ENCODE results near the gene CDC27.
"Not testable (repeated sequence)": the region's sequence is repeated elsewhere in the genome, so short reads cannot be mapped to it uniquely, and the experiment has no call there.

CDC27 gene

DNA sequence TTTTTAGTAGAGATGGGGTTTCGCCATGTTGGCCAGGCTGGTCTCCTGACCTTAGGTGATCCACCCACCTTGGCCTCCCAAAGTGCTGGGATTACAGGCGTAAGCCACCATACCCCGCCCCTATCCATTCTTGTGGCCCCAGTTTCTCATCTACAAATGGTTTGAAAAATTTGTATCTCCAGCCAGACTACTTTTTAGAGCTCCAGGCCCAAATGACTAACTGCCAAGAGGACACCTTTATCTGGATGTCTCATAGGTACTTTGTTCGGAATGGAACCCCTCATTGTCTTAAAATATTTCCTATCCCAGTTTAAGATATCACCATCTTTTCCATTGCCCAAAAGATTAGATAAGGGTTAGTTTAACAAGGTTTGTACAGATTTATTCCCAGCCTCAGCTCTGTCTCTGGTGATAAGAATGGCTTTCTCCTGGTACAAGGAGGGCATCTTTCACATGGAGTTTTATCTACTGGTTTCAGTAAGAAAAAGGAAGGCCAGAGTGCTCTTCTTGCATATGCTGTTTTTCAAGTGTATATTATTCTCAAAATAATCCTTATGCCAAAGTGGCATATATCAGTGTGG, 4.9 kb upstream of the CDC27 start:
- no peak for DNase-seq (ENCODE audit: low read depth in 2 of 2)

DNA sequence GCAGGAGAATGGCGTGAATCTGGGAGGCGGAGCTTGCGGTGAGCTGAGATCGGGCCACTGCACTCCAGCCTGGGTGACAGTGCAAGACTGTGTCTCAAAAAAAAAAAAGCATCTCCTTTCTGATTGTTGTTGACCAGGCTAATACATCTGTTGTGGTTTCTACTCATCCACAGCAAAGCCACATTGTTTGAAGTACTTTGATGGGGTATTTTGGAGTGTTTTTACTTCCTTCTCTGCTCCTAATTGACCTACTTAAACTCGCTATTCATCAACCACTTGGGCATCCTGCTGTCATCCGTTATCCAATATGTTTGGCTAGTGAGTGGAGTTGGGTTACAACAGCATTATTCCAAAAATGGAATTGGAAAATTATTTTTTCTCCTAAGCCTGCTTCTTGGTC, 3.5 kb upstream of the CDC27 start:
- DNase-seq (ENCODE audit: low read depth in 2 of 2): no peak

DNA sequence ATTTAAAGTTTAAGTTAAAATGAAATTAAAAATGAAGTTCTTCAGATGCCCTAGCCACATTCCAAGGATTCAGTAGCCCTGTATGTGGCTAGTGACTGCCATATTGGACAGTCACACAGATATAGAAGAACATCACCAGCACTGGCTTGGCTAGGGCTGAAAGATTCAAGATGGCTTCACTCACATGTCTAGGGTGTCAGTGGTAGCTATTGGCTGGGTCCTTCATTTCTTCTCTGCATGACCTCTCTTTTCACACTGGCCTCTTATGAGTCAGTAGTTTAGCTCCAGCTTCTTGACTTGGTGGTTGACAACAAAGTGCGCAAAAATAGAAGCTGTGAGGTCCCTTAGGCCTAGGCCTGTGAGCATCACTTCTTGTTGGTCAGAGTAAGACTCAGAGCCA, 1.7 kb upstream of the CDC27 start:
- no peak for DNase-seq (ENCODE audit: low read depth in 2 of 2)

DNA sequence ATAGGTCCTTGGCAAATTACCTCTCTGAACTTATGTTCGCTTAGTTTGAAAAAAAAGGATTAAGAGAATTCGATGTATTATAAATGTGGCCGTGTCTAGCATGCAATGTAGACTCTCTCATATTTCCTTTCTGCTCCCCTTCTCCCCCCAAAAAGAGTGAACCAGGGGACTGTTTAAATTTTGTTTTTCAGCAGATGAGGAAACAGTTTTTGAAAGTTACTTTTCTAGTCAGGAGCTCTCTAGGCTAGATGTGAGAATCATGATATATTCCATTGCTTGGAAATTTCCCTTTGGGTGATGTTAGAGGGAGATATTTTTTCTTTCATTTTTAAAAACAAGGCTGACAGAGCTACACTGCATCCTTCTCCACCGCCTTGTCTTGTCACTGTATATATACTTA, 1.1 kb upstream of the CDC27 start:
- no peak for DNase-seq (ENCODE audit: low read depth in 2 of 2)

DNA sequence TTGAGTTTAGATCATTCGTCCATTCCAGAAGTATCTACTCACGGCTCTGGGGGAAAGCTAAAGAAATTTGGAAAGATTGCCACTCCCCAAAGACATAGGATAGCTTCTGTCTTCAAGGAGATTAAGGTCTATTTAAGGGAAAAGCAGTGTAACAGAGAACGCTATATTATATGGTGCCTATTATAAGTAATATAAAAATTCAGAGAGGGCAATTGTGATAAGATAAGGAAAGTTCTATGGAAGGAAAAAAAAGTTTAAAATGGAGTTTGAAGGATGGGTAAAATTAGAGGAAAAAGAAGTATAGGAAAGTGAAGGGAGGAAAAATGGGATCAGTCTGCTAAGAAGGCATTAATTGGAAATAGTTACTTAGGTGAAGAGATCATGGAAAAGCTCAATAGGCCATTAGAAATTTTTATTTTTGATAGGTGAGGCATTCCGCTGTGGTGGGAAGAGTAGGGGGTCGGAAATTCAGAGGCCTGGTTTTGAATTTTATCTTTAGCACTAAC, 690 bp upstream of the CDC27 start:
- DNase-seq (ENCODE audit: low read depth in 2 of 2): no peak

DNA sequence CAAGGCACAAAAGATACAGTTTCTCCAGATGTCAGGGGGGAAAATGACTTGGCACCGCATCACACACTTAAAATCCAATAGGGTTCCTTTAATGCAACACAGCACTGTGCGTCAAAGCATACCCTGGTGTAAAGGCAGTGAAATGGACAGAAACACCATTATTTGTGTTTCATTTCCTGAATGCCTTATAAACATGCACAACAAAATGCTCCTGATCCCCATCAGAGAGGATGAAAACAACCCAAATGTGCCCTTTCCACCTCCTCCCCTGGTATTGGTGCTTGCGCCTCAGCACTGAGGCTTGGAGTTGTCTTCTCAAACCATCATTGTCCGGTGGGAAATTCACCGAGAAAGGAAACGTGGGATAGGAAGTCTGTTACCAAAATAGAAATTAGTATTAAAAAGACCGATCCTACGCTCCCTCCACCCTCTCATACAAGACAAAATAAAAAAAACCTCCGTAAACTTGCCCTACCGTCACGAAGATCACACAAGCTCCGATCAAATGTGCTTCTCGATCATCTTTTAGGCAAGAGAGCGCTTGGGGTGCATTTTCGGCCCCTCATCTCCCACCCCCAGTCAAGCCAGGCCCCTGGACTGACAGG, 722 bp downstream of the CDC27 start:
- no peak for DNase-seq (ENCODE audit: low read depth in 2 of 2)

DNA sequence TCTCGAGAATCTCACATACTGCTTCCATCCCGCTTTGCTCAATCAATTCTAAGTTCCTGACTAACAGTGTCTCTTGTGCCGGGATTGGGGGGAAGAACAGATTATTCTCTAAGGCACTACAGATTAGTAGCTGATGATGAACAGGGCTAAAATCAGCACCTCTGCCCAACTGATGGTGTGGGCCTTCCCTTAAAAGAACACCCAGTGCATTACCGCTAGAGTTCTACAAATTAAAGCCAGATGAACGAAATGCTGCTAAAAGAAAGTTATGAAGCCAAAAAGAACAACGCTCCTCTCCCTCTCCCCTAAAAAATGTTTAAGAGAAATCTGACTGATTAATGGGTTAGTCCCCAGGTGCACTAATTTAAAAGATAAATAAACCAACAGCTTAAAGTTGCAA, 4.4 kb downstream of the CDC27 start:
- no peak for DNase-seq (ENCODE audit: low read depth in 2 of 2)

DNA sequence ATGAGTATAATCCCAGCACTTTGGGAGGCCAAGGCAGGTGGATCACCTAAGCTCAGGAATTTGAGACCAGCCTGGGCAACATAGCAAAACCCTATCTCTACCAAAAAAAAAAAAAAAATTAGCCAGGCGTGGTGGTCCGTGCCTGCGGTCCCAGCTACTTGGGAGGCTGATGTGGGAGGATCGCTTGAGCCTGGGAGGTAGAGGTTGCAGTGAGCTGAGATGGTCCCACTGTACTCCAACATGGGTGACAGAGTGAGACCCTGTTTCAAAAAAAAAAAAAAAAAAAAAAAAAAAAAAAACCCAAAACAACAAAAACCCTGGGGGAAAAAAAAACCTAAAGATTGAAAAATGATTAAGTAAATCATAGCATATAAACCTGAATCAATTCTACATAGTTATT, 8.1 kb downstream of the CDC27 start:
- DNase-seq (ENCODE audit: low read depth in 2 of 2): not testable (repeated sequence)

DNA sequence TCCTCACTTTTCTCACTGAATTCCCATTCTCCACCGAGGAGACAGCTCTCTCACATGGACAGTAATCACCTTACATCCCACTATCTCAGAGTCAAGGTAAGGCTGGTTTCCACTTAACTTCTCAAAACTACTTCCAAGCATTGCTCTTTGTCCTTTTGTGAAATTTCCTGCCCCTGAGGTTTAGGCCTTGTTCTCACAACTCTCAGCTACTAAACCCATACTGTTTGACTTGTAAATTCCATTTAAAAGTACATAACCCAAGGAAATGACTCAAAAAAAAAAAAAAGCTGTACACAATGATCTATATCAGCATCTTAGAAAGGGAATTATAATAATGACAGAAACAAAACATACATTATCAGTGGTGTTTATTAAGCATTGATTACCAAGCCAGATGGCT, 8.8 kb downstream of the CDC27 start:
- DNase-seq (ENCODE audit: low read depth in 2 of 2): no peak

DNA sequence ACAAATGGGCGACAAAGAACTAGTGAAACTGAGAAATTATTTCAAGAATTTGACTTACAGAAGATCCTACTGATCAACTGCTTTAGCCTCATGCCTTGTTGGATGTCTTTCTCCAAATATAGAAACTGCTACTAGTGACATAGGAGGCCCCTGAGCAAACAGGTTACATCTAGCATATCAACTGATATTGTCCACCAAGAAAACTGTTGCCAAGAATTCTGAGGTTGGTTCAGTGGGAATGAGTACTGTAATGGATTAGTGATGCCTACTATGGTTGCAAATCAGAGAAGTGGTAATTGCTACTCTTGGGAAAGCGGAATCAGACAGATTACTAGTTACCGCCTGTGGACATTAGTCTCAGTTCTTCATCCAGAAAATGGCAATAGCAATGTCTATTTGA, 10.0 kb downstream of the CDC27 start:
- no peak for DNase-seq (ENCODE audit: low read depth in 2 of 2)

DNA sequence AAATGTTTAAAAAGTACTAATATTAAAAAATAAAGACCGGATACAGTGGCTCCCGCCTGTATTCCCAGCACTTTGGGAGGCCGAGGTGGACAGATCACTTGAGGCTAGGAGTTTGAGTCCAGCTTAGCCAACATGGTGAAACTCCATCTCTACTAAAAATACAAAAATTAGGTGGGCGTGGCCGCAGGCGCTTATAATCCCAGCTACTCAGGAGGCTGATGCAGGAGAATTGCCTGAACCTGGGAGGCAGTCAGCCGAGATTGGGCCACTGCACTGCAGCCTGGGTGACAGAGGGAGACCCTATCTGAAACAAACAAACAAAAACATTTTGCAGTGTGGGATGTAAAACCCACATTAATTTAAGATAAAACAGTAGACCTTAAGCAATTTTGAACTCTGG, 11.8 kb downstream of the CDC27 start:
- no peak for DNase-seq (ENCODE audit: low read depth in 2 of 2)

DNA sequence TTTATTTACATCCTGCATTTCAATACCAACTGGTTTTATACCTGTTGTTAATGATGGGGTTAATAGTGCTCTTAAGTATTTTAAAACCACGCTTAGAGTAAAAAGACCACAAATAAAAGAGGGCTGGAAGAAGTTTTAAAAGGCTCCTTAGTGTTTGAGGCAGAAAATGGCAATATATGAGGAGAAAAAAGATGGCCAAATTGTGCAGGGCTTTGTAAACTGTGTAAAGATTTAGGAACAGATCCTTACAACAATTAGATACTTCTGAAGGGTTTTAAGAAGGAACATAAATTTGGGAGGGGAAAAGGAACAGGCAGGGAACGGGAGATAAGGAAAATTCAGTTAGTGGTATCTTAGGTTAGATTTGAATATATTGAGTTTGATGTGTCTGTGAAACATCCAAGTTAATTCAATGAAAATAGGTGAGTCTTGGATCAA, 12.7 kb downstream of the CDC27 start:
- no peak for DNase-seq (ENCODE audit: low read depth in 2 of 2)

DNA sequence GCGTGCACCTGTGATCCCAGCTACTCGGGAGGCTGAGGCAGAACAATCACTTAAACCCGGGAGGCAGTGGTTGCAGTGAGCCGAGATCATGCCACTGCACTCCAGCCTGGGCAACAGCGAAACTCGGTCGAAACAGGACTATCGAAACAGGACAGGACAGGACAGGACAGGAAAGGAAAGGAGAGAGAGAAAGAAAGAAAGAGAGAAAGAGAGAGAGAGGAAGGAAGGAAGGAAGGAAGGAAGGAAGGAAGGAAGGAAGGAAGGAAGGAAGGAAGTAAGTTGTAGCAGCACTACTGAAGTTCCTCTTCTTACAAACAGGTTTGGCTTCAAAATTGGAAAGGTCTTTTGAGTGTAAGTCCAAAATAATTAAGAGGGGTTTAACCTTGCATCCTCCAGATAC, 14.3 kb downstream of the CDC27 start:
- DNase-seq (ENCODE audit: low read depth in 2 of 2): not testable (repeated sequence)

DNA sequence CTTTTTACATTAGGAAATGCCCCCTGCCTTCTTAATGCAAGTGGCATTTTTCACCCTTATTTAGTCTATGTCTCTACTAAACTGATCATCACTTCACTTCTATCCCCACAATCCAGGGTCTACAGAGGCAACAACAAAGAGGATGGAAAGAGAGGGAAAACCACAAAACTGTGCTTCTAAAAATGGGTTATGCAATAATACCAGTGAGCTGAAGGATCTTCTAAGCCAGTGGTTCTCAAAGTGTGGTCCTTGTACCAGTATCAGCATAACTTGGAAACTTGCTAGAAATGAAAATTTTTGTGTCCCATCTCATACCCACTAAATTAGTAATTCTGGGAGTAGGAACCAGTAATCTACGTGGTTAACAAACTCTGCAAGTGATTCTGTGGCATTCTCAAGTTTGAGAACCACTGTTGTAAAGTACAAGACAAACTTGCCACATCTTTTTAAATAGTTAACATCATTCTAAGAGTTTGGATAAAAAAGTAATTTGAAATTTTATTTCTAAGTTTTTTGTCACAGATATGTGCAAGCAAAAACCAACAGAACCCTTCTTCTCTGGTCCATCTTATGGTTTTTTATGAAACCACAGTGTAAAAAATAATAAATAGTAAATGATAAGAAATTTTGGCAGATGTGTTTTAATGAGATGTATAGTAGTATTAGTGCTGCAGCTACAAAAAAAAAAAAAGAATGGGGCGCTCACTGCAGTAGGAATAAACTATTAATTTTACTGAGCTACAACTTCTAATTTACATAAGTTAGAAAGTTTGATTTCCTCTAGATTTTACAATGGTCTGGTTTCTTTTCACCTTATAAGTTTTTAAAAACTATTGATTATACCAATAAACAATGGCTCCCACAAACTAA, 16.2 kb downstream of the CDC27 start:
- no peak for DNase-seq (ENCODE audit: low read depth in 2 of 2)

DNA sequence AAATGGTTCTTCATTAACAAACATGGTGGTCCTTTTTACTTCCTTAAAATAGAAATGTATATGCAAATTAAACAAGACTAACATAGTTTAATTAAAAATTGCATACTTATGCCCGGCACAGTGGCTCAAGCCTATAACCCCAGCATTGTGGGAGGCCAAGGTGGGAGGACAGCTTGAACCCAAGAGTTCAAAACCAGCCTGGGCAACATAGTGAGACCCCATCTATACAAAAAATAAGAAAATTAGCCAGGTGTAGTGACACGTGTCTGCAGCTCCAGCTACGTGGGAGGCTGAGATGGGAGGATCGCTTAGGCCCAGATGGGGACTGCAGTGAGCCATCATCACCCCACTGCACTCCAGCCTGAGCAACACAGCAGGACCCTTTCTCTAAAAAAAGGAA, 18.4 kb downstream of the CDC27 start:
- no peak for DNase-seq (ENCODE audit: low read depth in 2 of 2)

DNA sequence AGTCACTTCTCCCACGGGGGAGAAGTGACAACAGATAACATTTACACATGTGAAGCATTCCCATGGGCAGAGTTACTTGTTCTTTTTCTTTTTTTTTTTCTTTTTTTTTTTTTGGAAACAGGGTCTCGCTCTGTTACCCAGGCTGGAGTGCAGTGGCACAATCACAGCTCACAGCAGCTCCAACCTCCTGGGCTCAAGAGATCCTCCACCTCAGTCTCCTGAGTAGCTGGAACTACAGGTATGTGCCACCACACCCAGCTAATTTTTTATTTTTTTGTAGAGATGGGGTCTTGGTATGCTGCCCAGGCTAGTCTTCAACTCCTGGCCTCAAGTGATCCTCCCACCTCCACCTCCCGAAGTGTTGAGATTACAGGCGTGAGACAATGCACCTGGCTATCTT, 20.2 kb downstream of the CDC27 start:
- DNase-seq (ENCODE audit: low read depth in 2 of 2): not testable (repeated sequence)

DNA sequence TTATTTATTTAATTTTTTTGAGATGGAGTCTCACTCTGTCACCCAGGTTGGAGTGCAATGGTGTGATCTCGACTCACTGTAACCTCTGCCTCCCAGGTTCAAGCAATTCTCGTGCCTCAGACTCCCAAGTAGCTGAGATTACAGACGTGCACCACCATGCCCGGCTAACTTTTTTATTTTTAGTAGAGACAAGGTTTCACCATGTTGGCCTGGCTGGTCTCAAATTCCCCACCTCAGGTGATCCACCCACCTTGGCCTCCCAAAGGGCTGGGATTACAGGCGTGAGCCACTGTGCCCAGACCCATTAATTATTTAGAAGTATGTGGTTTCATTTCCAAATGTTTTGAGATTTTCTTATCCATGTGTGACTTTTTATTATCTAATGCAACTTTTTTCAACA, 22.2 kb downstream of the CDC27 start:
- not testable (repeated sequence) for DNase-seq (ENCODE audit: low read depth in 2 of 2)

DNA sequence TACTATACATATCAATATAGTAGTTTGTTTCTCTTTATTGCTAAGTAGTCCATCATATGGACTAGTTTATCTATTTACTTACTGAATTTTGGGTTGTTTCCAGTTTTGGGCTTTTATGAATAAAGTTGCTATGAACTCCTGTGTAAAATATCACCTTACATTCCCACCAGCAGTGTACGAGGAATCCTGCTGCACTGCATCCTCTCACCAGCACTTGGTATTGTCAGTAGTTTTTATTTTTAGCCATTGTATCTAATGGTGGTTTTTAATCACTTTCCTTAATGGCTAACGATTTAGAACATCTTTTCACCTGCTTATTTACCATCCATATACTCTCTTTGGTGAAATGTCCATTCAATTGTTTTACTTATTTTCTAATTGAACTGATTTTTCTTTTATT, 24.0 kb downstream of the CDC27 start:
- DNase-seq (ENCODE audit: low read depth in 2 of 2): no peak

DNA sequence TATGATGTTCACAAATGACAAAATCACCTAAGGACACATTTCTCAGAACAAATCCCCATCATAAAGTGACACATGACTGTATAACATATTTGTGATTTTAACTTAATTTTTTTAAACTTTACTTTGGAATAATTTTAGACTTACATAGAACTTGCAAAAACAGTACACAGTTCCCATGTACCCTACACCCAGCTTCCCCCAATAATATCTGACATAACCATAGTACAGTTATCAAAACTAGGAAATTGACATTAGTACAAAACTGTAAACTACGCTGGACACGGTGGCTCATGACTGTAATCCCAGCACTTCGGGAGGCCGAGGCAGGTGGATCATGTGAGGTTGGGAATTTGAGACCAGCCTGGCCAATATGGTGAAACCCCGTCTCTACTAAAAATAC, 24.8 kb downstream of the CDC27 start:
- no peak for DNase-seq (ENCODE audit: low read depth in 2 of 2)

DNA sequence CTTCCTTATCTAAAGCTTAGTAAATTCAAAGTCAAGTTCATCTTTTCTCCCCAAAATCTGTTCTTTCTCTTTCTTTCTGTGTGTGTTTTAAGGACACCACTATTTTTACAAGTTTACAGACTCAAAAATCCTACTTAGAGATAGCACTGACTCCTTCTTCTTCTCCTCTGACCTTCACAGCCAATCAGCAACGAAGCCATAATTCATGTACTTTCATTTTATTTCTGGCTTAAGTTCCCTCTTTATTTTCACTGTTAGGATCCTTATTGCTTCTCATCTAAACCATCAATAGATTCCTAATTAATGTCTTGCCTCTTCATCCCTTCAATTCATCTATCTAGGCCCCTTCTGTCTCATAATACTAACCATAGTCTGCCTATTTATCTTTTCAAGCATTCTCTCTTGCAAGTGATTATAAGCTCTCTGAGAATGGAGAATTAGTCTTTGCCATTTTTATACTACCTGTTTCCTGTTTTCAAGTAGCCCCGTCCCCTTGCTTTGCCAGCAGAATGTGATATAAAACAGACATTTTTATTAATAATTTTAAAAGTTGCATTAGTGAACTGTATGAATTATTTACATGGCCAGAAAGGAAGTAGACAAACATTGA, 27.0 kb downstream of the CDC27 start:
- no peak for DNase-seq (ENCODE audit: low read depth in 2 of 2)

DNA sequence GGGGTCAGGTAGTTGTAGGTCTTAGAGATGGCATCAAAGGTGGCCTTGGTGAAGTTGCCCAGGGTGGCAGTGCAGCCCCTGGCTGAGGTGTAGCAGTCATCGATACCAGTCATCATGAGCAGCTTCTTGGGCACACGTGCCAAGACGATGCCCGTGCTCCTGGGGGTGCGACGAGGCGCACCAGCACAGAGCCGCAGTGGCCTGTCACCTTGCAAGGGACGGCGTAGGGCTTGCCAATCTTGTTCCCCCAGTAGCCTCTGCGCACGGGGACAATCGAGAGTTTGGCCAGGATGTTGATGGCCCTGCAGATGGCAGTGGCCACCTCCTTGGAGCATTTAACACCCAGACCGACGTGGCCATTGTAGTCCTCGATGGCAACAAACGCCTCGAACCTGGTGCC, 29.8 kb downstream of the CDC27 start:
- no peak for DNase-seq (ENCODE audit: low read depth in 2 of 2)

DNA sequence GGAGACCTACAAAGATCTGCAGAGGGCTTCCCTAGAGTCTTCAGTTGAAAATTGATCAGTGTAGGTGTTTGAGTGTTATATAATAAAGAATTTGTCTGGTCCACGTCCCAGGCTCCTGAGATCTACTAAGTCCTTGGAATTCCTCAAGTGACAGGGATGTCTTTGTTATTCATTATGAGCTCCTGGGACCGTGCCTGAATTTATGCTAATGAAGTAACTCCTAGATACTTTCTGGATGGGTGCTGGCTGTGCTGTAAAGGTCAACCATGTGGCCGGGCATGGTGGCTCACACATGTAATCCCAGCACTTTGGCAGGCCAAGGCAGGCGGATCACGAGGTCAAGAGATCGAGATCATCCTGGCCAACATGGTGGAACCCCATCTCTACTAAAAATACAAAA, 43.7 kb downstream of the CDC27 start:
- no peak for DNase-seq (ENCODE audit: low read depth in 2 of 2)

DNA sequence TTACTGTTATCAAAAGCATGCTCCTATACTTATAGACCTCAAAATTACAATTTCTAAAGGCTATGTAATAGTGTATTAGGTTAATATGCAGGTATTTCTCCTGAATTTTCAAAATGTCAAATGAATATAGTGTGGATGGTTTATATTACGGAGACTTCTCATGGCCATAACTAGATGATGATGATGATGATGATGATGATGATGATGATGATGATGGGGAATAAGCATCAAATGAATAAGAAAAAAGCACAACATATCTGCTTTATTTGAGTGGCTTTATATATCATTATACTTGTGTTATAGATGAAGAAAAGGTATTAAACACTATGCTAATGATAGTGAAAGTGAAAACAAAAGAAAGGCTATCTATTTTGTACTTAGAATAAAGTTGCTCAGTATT, 53.9 kb downstream of the CDC27 start:
- DNase-seq (ENCODE audit: low read depth in 2 of 2): no peak
